K562 (cell line): Measurements from ENCODE around the gene CCNL1. TPM values are rescaled to one million over a fixed set of nuclear protein-coding genes. Genes with fewer than 3 reads are reported as not detected.

Experiments used
- ARHGAP35 ChIP-seq: fragments of 450-650 bp; IDR thresholded peaks from 2 replicates; pipeline ENCODE4 v1.6.1; 2018; ENCODE audit not compliant: partially characterized antibody
- ATF3 ChIP-seq, 2 experiments: fragments of 450-650 bp in 1 of 2; sonication (generic) in 1 of 2; formaldehyde crosslinking in 1 of 2; IDR thresholded peaks in 1 of 2; conservative IDR thresholded peaks in 1 of 2; 2 replicates each; pipeline versions ENCODE4 v1.6.1 to v1.8.1; 2016 to 2023; ENCODE audit warnings: mild to moderate bottlenecking in 2 of 2, moderate library complexity in 2 of 2, inconsistent platforms in 1 of 2, missing genetic modification reagents in 1 of 2
- BRD9 ChIP-seq: fragments of 450-650 bp; IDR thresholded peaks from 2 replicates; pipeline ENCODE4 v1.6.1; 2018; ENCODE audit warnings: low read depth; ENCODE audit not compliant: partially characterized antibody
- CBX5 ChIP-seq: IDR thresholded peaks from 2 replicates; pipeline ENCODE4 v1.6.1; 2014; ENCODE audit warnings: low read depth, borderline replicate concordance
- CREB3L1 ChIP-seq: fragments of 450-650 bp; IDR thresholded peaks from 2 replicates; pipeline ENCODE4 v1.6.1; 2014; ENCODE audit warnings: low read depth, mild to moderate bottlenecking, moderate library complexity, borderline replicate concordance
- CSDE1 ChIP-seq, 2 experiments: fragments of 450-650 bp; IDR thresholded peaks; 2 replicates each; pipeline ENCODE4 v1.6.1; 2016; ENCODE audit warnings: mild to moderate bottlenecking in 1 of 2
- DACH1 ChIP-seq: fragments of 450-650 bp; IDR thresholded peaks from 2 replicates; pipeline ENCODE4 v1.6.1; 2018; ENCODE audit not compliant: partially characterized antibody
- DPF2 ChIP-seq: fragments of 450-650 bp; IDR thresholded peaks from 2 replicates; pipeline ENCODE4 v1.6.1; 2016
- EP400 ChIP-seq: fragments of 450-650 bp; IDR thresholded peaks from 2 replicates; pipeline ENCODE4 v1.6.1; 2017; ENCODE audit warnings: antibody characterized with exemption, mild to moderate bottlenecking, moderate library complexity
- FOXO4 ChIP-seq: fragments of 450-650 bp; formaldehyde crosslinking; IDR thresholded peaks from 2 replicates; pipeline ENCODE4 v1.4.0; 2020; ENCODE audit warnings: mild to moderate bottlenecking, moderate library complexity
- GATAD2A ChIP-seq: fragments of 450-650 bp; IDR thresholded peaks from 2 replicates; pipeline ENCODE4 v1.6.1; 2017
- HDAC1 ChIP-seq, 2 experiments: fragments of 450-650 bp; IDR thresholded peaks; 2 replicates each; pipeline ENCODE4 v1.6.1; 2016 to 2017; ENCODE audit warnings: inconsistent platforms in 1 of 2, mild to moderate bottlenecking in 1 of 2, moderate library complexity in 1 of 2
- HDAC8 ChIP-seq: fragments of 450-650 bp; IDR thresholded peaks from 2 replicates; pipeline ENCODE4 v1.6.1; 2016; ENCODE audit warnings: mild to moderate bottlenecking, missing genetic modification characterization, moderate library complexity, missing compliant biosample characterization
- KLF13 ChIP-seq: fragments of 450-650 bp; IDR thresholded peaks from 2 replicates; pipeline ENCODE4 v1.6.1; 2016; ENCODE audit warnings: missing genetic modification characterization, low read depth, mild to moderate bottlenecking, missing compliant biosample characterization, moderate library complexity, borderline replicate concordance
- NR2C1 ChIP-seq, 2 experiments: fragments of 450-650 bp; IDR thresholded peaks; 2 replicates each; pipeline ENCODE4 v1.6.1; 2017; ENCODE audit warnings: mild to moderate bottlenecking in 2 of 2, antibody characterized with exemption in 1 of 2, inconsistent platforms in 1 of 2, missing compliant biosample characterization in 1 of 2, missing genetic modification characterization in 1 of 2
- RFX5 ChIP-seq: IDR thresholded peaks from 2 replicates; pipeline ENCODE4 v1.6.1; 2011; ENCODE audit warnings: low read depth, mild to moderate bottlenecking, improper control_type of control experiment, low read length
- VEZF1 ChIP-seq: fragments of 200-800 bp; sonication (Bioruptor generic); IDR thresholded peaks from 2 replicates; pipeline ENCODE4 v1.6.1; 2017; ENCODE audit warnings: missing genetic modification characterization, missing compliant biosample characterization
- ZBTB26 ChIP-seq: fragments of 450-650 bp; formaldehyde crosslinking; IDR thresholded peaks from 2 replicates; pipeline ENCODE4 v1.4.0; 2022; ENCODE audit warnings: missing genetic modification characterization
- ZNF75A ChIP-seq: fragments of 450-650 bp; formaldehyde crosslinking; IDR thresholded peaks from 2 replicates; pipeline ENCODE4 v1.4.0; 2020; ENCODE audit warnings: mild to moderate bottlenecking
- ZNF766 ChIP-seq: fragments of 200-800 bp; sonication (Bioruptor generic); conservative IDR thresholded peaks from 2 replicates; pipeline ENCODE4 v1.6.1; 2016; ENCODE audit warnings: missing genetic modification characterization, missing compliant biosample characterization
- polyA plus RNA-seq, 8 experiments: library from polyadenylated mRNA; depleted of rRNA in 4 of 8; stranded (reverse) in 5 of 8; unstranded in 3 of 8; fragments of >200 nt; fragmentation: Nextera tagmentation in 2 of 8; fragmentation: Illumina TruSeq in 1 of 8; extraction: Ambion mirVana in 2 of 8; extraction: Trizol in 1 of 8; gene quantifications; 2 replicates each; pipeline versions ENCODE4 v1.2.1 to v1.2.3, GENCODE V29; 2011 to 2014; ENCODE audit warnings: inconsistent platforms in 1 of 8, missing spikeins in 1 of 8
- total RNA-seq, 7 experiments: library from RNA; depleted of rRNA in 6 of 7; stranded (reverse); fragments of >200 nt in 6 of 7; fragmentation: Illumina TruSeq in 2 of 7; extraction: Trizol in 2 of 7; gene quantifications; 2 replicates each; pipeline versions ENCODE4 v1.2.1 to v1.2.3, GENCODE V29; 2011 to 2021; ENCODE audit warnings: low replicate concordance in 1 of 7

The CCNL1 gene
- total and polyA plus RNA-seq, 9 of the 15 experiments (the other 6 are each of a cell fraction or from before 2014, with no cell fraction given), result 16.1 to 186 (median 132) TPM

- no peak for TF ChIP-seq ZNF75A
- TF ChIP-seq VEZF1, result peak; percentile 50
- TF ChIP-seq KLF13 (tag), result 0 out of 2 replicates have a peak, but pooled peaks have one; percentile 42
- no peak for TF ChIP-seq FOXO4 (CRISPR knock-in tag)
- TF ChIP-seq ZNF766 (CRISPR knock-in tag), result peak; percentile 61; the same call in 1 of the 2 replicates
- TF ChIP-seq BRD9, result peak; percentile 47
- TF ChIP-seq RFX5, result no peak
- TF ChIP-seq CREB3L1, result peak; percentile 48; the same call in 1 of the 2 replicates
- TF ChIP-seq CBX5, result no peak
- peak in 1 of 2 experiments; percentile 62; a peak in 2 of 4 replicates for TF ChIP-seq HDAC1 (IDR thresholded peaks at IDR 0.05)
- TF ChIP-seq CSDE1 (IDR thresholded peaks at IDR 0.05), result no peak
- TF ChIP-seq ARHGAP35, result no peak
- TF ChIP-seq NR2C1 (IDR thresholded peaks at IDR 0.05), result no peak
- peak; percentile 65; the same call in 1 of the 2 replicates for TF ChIP-seq NR2C1 (tag; IDR thresholded peaks at IDR 0.05)
- 0 out of 2 replicates have a peak, but pooled peaks have one; percentile 27 for TF ChIP-seq HDAC8
- no peak for TF ChIP-seq ZBTB26 (CRISPR knock-in tag)
- peak; percentile 61 for TF ChIP-seq DACH1
- peak; percentile 44; the same call in 1 of the 2 replicates for TF ChIP-seq EP400
- TF ChIP-seq ATF3 (IDR thresholded peaks at IDR 0.05), result peak; percentile 86; the same call in 1 of the 2 replicates
- TF ChIP-seq ATF3 (CRISPR knock-in tag; conservative IDR thresholded peaks at IDR 0.05), result no peak
- TF ChIP-seq GATAD2A, result peak; percentile 43; the same call in 1 of the 2 replicates
- TF ChIP-seq DPF2, result peak; percentile 96
These were observed 50.4 kb downstream of the CCNL1 start (continued) for GRCh38 chr3:157109267-157110141.
